Stimulated activated CD8-positive, alpha-beta memory T cell treated with anti-CD3 and anti-CD28 coated beads, Interleukin-15, amount 100 ng/mL, for 24 hours (primary cell): ENCODE results near the gene SEPTIN3.

Experiments
- DNase-seq: peaks from one replicate; pipeline ENCODE4 v3.0.0-alpha.2; 2020; ENCODE audit warnings: low read depth

Gene SEPTIN3

DNA sequence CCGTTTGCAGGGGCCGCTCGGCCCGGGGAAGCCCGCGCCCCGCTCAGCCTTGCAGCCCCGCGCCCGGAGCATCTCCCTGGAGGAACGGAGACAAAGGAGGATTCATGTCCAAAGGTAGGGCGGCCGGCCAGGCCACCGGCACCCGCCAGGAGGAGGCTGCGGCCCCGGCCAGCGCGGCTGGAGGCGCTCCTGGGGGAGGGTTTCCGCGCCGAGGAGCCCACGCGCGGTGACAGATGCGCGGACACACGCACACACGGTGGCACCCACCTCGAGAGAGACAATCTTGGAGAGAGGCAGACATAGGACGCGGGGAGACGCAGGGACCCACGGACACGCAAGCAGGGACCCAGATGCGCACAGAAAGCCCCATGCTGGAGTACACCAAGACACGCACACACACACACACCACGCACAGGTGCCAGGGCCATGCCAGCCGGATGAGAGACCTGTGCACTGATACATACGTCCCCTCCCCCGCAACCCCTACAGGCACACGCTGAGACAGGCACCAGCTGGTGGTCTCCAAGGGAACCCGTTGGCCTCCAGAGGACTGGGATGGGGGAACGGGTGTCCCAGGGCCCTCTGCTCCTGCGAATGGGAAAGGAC, 7.8 kb downstream of the SEPTIN3 start:
- no peak for DNase-seq

DNA sequence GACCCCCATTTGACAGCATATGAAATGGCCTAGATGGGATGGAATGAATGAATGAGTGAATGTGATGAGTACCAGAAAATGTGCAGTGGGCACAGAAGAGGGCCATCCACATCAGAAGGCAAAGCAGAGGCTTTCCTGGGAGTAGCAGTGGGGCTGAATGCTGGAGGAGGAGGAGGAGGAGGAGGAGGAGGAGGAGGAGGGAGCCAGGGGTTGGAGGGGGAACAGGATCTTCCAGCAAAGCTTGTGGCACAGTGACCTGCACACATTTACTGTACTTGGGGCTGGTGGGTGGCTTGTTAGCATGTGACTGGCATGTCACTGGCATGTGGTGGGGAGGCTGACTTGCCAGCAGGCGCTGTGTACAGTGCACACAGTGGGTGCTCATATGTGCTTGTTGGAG, 9.5 kb downstream of the SEPTIN3 start:
- DNase-seq, result no peak

DNA sequence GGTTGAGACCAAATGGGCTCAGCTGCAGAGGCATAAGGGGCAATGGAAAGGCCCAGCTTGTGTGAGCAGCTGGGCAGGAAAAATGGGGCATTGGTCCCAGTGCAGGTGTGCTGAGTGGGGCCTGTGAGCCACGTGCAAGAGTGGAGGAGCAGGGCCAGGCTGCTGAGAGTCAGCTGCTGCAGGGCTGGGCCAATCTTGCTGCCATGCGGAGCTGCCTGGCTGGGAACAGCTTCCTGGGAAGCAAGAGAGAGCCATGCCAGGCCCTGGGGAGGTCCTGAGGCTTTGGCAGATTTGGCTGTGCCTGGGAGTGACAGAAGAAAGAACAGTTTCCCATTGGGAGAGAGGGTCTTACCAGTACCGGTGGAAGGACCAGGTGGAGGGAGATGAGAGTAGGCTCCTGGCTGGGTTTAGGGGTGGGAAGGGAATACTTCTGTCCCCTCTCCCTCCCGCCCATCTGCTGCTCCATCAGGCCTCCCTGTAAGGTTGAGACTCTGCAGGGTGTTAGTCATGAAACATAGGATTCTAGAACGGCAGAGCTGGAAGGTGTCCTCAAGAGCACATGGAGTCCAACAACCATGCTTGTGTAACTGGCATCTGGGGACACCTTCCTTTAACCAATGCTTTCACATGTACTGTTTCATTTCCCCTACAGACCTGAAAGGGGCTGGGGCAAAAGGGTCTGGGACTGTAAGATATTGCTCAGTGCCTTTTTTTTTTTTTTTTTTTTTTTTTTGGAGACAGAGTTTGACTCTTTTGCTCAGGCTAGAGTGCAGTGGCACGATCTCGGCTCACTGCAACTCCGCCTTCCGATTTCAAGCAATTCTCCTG, 10.4 kb downstream of the SEPTIN3 start:
- DNase-seq, result no peak

DNA sequence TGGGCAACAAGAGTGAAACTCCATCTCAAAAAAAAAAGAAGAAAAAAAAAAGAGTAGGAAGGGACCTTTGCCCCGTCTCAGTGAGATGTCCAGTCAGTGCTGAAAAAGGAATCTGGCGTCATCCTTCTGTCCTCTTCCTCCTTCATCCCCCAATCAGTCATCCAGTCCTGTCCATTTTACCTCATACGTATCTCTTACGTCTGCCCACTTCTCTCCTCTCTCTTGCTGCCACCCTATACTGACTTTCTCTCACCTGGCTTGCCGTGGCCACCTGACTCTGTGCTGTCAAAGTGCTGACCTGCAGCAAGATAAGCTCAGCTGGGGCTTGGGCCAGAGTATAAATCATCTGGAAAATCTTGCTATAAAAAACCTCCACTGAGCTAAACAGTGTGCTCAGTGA, 13.6 kb downstream of the SEPTIN3 start:
- DNase-seq, result no peak

DNA sequence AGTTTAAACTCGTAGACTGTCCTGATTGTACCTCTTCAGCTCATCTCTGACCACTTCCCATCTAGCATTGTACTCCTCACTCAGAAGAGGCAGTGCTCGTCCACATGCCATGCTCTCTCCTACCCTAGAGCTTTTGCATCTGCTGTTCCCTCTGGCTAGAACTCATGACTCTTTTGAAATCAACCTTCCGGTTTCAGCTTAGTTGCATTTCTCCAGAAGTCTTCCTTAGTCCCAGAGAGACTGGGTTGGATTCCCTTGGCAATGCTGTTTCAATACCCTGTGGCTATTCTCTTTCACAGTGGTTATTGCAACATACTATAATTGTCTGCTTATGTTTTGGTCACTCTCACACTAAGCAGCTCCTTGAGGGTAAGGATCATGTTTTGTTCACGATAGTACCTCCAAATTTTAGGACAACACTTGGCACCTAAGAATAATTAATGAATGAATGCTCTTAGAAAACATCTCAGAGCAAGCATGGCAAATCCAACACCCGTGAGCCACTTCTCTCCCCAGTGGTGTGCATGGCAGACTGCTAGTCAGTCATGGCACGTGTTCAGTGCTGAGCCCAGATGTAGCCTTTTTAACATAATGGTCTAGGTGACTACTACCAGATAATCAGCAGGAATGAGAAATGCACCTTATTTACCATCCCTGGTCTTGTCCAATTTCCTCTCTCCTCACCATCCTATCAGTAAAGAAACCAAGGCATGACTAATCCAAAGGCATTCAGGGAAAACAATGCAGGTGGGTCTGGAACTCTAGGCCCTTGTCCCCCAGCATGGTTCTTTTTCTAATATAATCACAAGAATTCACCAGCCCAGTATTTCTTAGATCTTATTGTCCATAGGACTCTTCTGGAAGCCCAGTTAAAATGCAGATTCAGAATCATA, 14.5 kb downstream of the SEPTIN3 start:
- no peak for DNase-seq

DNA sequence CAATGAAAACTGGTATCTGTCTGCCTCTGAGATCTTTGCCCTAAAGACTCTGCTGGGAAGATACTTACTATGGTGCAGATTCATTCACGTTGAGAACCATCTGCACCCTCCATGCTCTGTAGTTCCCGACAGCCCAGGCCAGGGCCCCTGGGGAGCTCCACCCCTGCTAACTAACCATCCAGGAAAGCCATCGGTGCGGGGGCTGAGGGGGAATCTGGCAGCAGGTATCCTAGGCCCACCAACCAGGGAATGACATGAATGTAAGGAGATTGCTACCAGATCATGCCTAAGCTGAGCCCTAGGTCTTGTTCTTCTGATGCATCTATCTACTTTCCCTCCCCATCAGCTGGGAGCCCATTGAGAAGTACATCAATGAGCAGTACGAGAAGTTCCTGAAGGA, 18.0 kb downstream of the SEPTIN3 start:
- no peak for DNase-seq

DNA sequence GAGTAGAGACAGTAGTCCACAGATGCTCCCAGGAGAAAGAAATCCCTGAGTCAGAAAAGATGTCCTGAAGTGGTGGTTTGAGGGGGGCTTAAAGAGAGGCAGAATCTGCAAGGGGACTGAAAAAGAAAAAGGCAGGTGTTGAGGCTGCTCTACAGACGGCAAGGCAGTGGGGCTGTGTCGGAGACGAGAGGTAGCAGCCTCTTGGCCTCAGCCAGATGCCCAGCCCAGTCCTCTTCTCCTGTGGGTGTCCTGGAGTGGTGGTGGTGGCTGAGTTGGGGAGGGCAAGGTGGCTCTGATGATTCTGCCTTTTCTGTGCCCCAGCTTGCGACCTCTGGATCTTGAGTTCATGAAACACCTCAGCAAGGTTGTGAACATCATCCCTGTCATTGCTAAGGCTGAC, 20.0 kb downstream of the SEPTIN3 start:
- DNase-seq, result no peak

DNA sequence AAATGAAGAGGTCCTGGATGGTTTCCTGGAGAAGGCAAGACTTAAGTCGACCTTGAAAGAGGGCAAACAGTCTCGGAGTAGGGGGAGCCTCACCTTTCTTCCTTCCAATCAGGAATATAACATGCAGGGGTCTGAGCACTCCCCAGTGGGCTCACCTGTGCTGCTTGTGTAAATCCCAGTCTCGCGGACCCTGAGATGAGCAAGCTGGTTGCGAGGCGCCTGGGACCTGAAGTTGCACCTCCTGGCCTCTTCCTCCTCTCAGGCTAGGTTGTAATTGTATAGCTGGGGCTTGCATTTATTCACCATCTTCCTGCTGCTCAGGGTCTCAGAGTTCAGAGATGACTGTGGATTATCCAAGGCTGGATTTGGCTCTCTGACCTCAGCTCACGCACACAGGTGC, 21.9 kb downstream of the SEPTIN3 start:
- DNase-seq, result no peak

DNA sequence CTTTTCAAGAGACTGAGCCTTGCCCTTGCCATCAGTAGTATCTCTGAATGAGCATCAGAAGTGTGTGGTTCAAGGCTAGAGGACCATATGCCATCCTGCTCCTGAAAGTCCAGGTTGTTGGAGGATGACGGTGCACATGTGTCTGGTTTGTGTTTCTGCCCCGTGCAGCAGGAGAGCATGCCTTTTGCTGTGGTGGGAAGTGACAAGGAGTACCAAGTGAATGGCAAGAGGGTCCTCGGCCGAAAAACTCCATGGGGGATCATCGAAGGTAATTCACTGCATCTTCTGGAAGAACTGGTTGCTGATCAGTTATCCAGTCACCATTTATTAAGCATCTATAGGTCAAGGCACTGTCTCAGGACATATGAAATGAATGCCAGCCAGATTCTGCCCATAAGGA, 23.3 kb downstream of the SEPTIN3 start:
- no peak for DNase-seq

DNA sequence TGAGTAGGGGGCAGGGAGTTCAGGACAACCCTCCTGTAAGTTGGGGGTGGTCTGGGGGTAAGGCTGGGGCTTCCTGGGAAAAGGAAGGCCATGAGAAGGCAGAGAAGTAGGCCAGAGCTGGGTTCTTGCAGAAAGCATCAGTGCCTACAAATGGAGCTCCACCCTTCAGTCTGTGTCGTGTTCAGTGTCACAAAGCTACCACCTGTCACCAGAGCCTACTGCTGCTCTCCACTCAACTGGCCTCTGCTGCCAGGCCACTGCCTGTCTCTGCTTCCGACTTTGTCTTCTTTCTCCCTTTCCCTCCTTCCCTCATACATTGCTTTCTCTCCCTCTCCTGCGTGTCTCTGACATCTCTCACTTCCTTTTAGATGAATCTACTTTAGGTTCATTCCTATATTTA, 26.0 kb downstream of the SEPTIN3 start:
- no peak for DNase-seq

DNA sequence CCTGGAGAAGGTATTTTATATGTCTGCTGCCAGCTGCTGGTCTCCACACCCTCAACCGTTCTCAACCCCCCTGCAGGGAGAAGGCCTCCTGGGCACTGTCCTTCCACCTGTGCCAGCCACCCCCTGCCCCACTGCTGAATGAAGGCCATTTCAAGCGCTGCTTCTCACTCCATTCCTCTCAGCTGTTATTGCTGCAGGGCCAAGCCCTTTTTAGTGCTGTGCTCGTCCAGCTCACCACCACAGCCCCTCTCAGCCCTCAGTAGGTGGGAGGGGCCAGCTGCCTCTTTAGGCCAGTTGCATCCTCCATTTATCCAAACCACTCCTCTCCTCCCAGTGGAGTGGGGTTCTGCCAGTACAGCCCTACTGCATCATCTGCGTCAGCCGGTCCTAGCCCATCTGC, 27.6 kb downstream of the SEPTIN3 start:
- DNase-seq, result no peak

DNA sequence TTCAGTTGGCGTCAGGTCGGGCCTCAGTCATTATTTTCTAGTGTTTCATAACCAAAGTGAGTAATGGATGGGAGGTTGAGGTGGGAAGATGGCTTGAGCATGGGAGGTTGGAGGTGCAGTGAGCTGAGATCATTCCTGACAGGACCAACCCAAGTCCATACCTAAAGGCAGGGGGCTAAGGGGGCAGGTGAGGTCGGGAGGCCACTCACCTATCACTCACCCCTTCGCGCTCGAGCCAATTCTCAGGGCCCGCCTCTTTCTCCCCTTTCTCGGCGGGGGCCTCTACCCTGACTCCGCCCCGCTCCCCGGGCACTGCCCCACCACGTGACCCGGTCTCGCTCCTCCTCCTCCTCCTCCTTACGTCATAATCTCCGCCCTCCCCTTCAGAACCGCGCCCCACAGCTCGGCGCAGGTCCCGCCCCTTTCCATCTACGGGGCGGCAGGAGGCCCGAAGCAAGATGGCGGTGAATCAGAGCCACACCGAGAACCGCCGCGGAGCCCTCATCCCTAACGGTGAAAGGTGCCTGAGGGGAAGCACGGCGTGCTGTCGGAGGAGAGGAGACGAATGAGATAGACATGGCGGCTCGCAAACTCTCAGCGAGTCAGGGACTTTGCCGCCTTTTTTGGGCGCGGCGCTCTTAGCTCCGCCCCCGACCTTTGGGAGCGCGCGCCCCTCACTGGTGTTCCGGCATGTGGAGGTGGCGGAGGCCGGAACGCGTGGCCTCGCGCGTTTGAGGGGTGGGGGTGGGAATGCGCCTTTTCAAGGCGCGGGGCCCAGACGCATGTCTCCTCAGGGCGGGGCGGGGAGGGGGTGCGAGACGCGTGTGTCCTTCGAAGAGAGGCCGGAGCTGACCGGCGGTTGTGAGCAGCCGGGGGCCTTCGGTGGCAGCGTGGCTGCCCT, 29.4 kb downstream of the SEPTIN3 start, which contains the start of gene WBP2NL:
TSS of gene WBP2NL (plus strand) at position 428 of the 901 bp plus-strand sequence. CDS start at position 459, 31 bp downstream.
- DNase-seq, result peak; percentile 57

DNA sequence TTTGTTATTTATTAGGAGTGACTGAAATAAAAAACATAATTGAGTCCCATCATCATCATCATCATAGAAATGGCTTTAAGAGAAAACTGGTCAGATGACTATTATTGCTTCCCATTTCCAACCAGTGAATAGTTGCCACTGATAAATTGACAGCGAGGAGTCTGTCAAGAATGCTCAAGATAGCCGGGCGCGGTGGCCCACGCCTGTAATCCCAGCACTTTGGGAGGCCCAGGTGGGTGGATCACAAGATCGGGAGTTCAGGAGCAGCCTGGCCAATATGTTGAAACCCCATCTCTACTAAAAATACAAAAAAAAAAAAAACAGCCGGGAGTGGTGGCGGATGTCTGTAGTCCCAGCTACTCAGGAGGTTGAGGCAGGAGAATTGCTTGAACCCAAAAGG, 31.2 kb downstream of the SEPTIN3 start:
- no peak for DNase-seq

DNA sequence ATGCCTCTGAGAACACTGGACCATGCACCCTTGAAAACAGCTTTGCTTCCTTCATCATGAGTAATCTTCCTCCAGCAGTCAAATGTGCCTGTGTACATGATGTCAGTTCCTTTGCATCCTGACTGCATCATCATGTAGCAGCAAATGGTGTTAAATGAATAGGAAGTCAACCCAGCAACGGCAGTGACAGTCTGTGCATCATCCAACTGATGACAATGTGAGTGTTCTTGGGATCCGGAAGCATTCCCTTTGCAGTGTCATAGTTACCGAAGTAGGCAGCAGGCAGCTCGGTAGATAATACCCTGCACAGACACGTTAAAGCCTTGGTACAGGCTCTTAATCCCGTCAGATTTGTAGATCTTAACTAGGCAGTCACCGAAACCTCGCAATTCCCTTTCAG, 31.9 kb downstream of the SEPTIN3 start:
- no peak for DNase-seq

DNA sequence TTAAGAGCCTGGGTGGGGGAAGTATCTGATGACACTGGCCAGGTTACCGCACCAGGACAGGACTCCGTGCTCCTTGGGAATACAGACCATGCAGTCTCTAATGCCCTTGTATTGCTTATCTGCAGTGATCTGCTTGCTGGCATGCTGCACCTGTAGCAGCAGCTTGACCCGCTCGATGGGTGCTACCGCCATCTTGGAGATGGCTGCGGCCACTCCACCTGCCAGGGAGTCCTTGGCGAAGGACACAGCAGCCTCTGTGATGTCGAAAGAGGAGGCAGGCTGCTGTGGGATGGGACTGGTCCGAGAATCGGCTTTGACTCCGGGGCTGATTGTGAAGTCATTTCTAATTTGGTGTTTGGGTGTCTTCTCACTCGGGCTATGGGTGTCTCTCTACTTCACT, 32.5 kb downstream of the SEPTIN3 start:
- no peak for DNase-seq

DNA sequence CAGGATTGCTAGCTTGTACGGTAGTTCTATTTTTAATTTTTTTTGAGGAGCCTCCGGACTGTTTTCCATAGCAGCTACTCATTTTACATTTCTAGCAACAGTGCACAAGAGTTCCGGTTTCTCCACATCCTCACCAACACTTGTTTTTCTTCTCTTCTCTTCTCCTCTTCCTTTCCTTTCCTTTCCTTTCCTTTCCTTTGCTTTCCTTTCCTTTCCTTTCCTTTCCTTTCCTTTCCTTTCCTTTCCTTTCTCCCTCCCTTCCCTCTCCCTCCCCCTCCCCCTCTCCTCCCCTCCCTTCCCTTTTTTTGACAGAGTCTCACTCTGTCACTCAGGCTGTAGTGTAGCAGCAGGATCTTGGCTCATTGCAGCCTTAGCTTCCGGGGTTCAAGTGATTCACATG, 38.7 kb downstream of the SEPTIN3 start:
- no peak for DNase-seq

DNA sequence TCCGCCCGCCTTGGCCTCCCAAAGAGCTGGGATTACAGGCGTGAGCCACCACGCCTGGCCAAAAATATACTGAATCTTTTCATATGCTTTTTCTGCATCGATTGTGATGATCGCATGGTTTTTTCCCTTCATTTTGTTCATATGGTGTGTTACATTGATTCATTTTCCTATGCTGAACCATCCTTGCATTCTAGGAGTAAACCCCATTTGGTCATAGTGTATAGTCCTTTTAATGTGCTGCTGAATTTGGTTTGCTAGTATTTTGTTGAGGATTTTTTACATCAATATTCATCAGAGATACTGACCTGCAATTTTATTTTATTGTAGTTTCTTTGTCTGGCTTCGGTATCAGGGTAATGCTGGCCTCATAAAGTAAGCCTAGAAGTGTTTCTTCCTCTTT, 41.5 kb downstream of the SEPTIN3 start:
- DNase-seq, result no peak

DNA sequence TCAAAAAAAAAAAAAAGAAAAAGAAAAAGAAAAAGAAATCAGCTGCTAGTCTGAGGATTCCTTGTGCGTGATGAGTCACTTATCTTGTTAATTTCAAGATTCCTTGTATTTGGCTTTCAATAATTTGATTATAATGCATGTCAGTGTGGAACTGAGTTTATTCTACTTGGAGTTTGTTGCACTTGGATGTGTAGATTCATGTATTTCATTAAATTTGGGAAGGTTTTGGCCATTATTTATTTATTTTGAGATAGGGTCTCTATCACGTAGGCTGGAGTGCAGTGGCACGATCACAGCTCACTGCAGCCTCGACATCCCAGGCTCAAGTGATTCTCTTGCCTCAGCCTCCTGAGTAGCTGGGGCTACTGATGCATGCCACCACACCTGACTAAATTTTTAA, 44.1 kb downstream of the SEPTIN3 start:
- DNase-seq, result no peak

DNA sequence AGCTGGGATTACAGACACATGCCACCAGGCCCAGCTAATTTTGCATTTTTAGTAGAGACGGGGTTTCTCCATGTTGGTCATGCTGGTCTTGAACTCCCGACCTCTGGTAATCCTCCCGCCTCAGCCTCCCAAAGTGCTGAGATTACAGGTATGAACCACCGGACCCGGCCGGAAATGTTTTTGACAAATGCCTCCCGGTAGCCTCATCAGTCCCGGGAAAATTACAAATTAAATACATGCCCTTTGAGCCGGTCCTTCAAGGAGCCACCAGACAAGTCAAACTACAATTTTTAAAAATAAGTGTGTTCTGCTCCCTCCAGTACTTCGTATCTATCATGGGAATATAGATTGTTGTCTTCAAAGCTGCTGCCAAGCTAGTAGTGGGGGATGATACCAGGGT, 46.9 kb downstream of the SEPTIN3 start:
- no peak for DNase-seq

DNA sequence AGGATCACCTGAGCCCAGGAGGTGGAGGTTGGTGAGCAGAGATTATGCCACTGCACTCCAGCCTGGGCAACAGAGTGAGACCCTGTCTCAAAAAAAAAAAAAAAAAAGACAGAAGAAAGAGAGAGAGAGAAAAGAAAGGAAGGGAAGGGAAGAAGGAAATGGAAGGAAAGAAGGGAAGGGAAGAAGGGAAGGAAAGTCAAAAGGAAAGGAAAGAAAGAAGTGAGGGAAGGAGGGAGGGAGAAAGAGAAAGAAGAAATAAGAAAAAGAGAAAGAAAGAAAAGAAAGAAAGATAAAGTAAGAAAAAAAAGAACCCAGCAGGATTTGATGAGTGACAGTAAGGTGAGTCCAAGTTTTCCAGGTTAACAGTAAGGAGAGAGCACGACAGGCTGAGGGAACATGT, 49.0 kb downstream of the SEPTIN3 start:
- DNase-seq, result no peak
